Left hindlimb (tissue), 1 donor: Measurements from ENCODE around the gene C11orf42.

Experiments used
- DNase-seq: peaks from one replicate; pipeline ENCODE4 v3.0.0-alpha.2; 2018

The C11orf42 gene

GRCh38 chr11:6260207-6260726, 54.9 kb downstream of the C11orf42 start:
- DNase-seq = no peak
